Thyroid gland (tissue), 4 donors: Measurements from ENCODE around the gene P2RX1. TPM values are rescaled to one million over a fixed set of nuclear protein-coding genes. Genes with fewer than 3 reads are reported as not detected.

Experiments
- DNase-seq, 2 donors: peaks; one replicate each; pipeline ENCODE4 v3.0.0-alpha.2; 2019
- H3K27ac ChIP-seq, 3 donors: fragments of 200-600 bp; sonication (generic); 1 replicate in 2 of 3; 2 replicates in 1 of 3; pipeline ENCODE4 v1.5.1; 2016 to 2019; ENCODE audit warnings: mild to moderate bottlenecking in 1 of 3, moderate library complexity in 1 of 3
- H3K27me3 ChIP-seq: fragments of 200-600 bp; sonication (generic); one replicate; pipeline ENCODE4 v1.5.1; 2019
- H3K36me3 ChIP-seq, 2 donors: fragments of 200-600 bp; sonication (generic); one replicate each; pipeline ENCODE4 v1.5.1; 2016 to 2019
- H3K4me1 ChIP-seq, 2 donors: fragments of 200-600 bp; sonication (generic); one replicate each; pipeline ENCODE4 v1.5.1; 2017 to 2019
- H3K4me3 ChIP-seq, 3 donors: fragments of 200-600 bp; sonication (generic); replicated peaks in 1 of 3; 1 replicate in 2 of 3; 2 replicates in 1 of 3; pipeline ENCODE4 v1.5.1; 2016; ENCODE audit warnings: mild to moderate bottlenecking in 1 of 3
- H3K9me3 ChIP-seq: fragments of 200-600 bp; sonication (generic); one replicate; pipeline ENCODE4 v1.5.1; 2017
- CTCF ChIP-seq, 6 experiments: fragments of 200-600 bp in 3 of 6; fragments of 450-650 bp in 3 of 6; sonication (generic) in 3 of 6; IDR thresholded peaks; one replicate each; pipeline ENCODE4 v1.5.1; 2016 to 2019; ENCODE audit warnings: antibody characterized with exemption in 6 of 6, mild to moderate bottlenecking in 2 of 6, inconsistent platforms in 1 of 6, moderate library complexity in 1 of 6
- POLR2A ChIP-seq, 2 donors: fragments of 450-650 bp; IDR thresholded peaks; one replicate each; pipeline ENCODE4 v1.6.1; 2017; ENCODE audit warnings: antibody characterized with exemption in 2 of 2, mild to moderate bottlenecking in 2 of 2, moderate library complexity in 1 of 2
- whole genome bisulfite sequencing, 2 donors: methylation state at CpG; one replicate each; pipeline ENCODE4 v1.1.5; 2017; 5-methylcytosine and 5-hydroxymethylcytosine counted together
- intact Hi-C: fragments of 100-400 bp; cut with DNase I; formaldehyde crosslinking; loops from one replicate; pipeline ENCODE4 v1.15.1; 2023
- total RNA-seq, 4 donors: library from RNA; depleted of rRNA; stranded (reverse); fragments of >200 nt; gene quantifications; one replicate each; pipeline ENCODE4 v1.2.3, GENCODE V29; 2016

The P2RX1 gene
- total RNA-seq, 4 donors from 2014 or later = 0.11 to 0.54 (median 0.21) TPM; not detected in 1

GRCh38 chr17:3893003-3893719 is 23.1 kb downstream of the P2RX1 start, which contains the start of gene CAMKK1:
TSS of gene CAMKK1 (minus strand) at chr17:3893053. CDS start at chr17:3885687, 7,366 bp downstream.
- Histone ChIP-seq H3K4me3 (peak within 1 kb of the TSS; percentile 35 to 68 (median 46)), H3K4me1 (peaks cover 54 to 71% of the 10 kb centered on the region in 2 donors), H3K27me3 (no peaks in the 10 kb centered on the region), H3K9me3 (no peaks in the 10 kb centered on the region), H3K27ac (peak within 1 kb of the TSS; percentile 83 to 93 (median 89)), H3K36me3 (no peaks in the 10 kb centered on the region)
- DNase-seq = peak; percentile 92 to 94
- TF ChIP-seq CTCF (IDR thresholded peaks at IDR 0.05) (no peak), POLR2A (IDR thresholded peaks at IDR 0.05) (peak in 1 of 2 donors; percentile 66)
- intact Hi-C loops = no loop called here
- WGBS, 2 donors = 13 to 41% methylated on average over 5 to 13 of the region's 75 CpGs

GRCh38 chr17:3892095-3892998 is 23.9 kb downstream of the P2RX1 start:
- no peaks in the 10 kb centered on the region for H3K9me3 ChIP-seq
- DNase-seq = peak; percentile 90 to 93
- H3K27me3 ChIP-seq = no peaks in the 10 kb centered on the region
- H3K27ac ChIP-seq = peak overlapping the region; percentile 35 to 79 (median 65)
- H3K4me1 ChIP-seq = peaks cover 56 to 79% of the 10 kb centered on the region in 2 donors
- intact Hi-C loops = no loop called here
- peak overlapping the region; percentile 35 to 68 (median 46) for H3K4me3 ChIP-seq
- peak in 1 of 2 donors; percentile 34 for TF ChIP-seq POLR2A (IDR thresholded peaks at IDR 0.05)
- no peak for TF ChIP-seq CTCF (IDR thresholded peaks at IDR 0.05)
- 0 to 2% methylated on average over 15 to 19 of the region's 96 CpGs for WGBS, 2 donors
- H3K36me3 ChIP-seq = no peaks in the 10 kb centered on the region

GRCh38 chr17:3891626-3892094 is 24.6 kb downstream of the P2RX1 start:
- H3K4me3 ChIP-seq = peak overlapping the region in 2 of 3 donors; percentile 35 to 68
- DNase-seq = no peak
- TF ChIP-seq CTCF (IDR thresholded peaks at IDR 0.05) (no peak), POLR2A (IDR thresholded peaks at IDR 0.05) (no peak)
- no peaks in the 10 kb centered on the region for H3K27me3 ChIP-seq
- intact Hi-C loops = no loop called here
- H3K9me3 ChIP-seq = no peaks in the 10 kb centered on the region
- 34 to 36% methylated on average over 12 of the region's 12 CpGs for WGBS, 2 donors
- peaks cover 59 to 84% of the 10 kb centered on the region in 2 donors for H3K4me1 ChIP-seq
- peak overlapping the region in 2 of 3 donors; percentile 65 to 78 for H3K27ac ChIP-seq
- H3K36me3 ChIP-seq = no peaks in the 10 kb centered on the region

GRCh38 chr17:3890878-3891219 is 25.4 kb downstream of the P2RX1 start:
- intact Hi-C loops = no loop called here
- Histone ChIP-seq H3K9me3 (no peaks in the 10 kb centered on the region), H3K4me3 (no peak overlapping the region), H3K27me3 (no peaks in the 10 kb centered on the region), H3K4me1 (peaks cover 54 to 80% of the 10 kb centered on the region in 2 donors), H3K36me3 (no peaks in the 10 kb centered on the region), H3K27ac (peak overlapping the region; percentile 30 to 78 (median 70))
- TF ChIP-seq CTCF (IDR thresholded peaks at IDR 0.05) = no peak
- TF ChIP-seq POLR2A (IDR thresholded peaks at IDR 0.05) = no peak
- DNase-seq = no peak
- 60 to 77% methylated on average over 4 of the region's 4 CpGs for WGBS, 2 donors
